ENCODE data around the gene SNIP1. TPM values are rescaled to one million over a fixed set of nuclear protein-coding genes. Genes with fewer than 3 reads are reported as not detected.

SNIP1 gene
- total RNA-seq, 2 experiments from 2014 or later, result 57.9 to 64.7 TPM

Small RNAs within 50 kb of the gene (microRNA-seq; reads per million reads assigned to microRNA genes)
- gene MIR5581 (ENCODE audit: borderline microRNAs expressed, borderline replicate concordance), result not detected

Other genes starting within 250 kb of the SNIP1 start
- 100 to 1,000 TPM; 164 to 165 TPM for gene ZC3H12A, start 79.7 kb downstream of the SNIP1 start, total RNA-seq
- gene MEAF6, start 39.5 kb downstream of the SNIP1 start, total RNA-seq, result 10 to 100 TPM; 39.0 to 41.5 TPM
- not detected for gene DNALI1, start 2.6 kb upstream of the SNIP1 start, total RNA-seq
- gene GNL2, start 41.6 kb upstream of the SNIP1 start, total RNA-seq, result 10 to 100 TPM; 43.4 to 44.5 TPM
- not detected for gene RSPO1, start 80.6 kb upstream of the SNIP1 start, total RNA-seq
- under 1 TPM; 0.25 to 0.36 TPM for gene CDCA8, start 138.2 kb upstream of the SNIP1 start, total RNA-seq
- not detected for gene EPHA10, start 210.8 kb upstream of the SNIP1 start, total RNA-seq
- gene MANEAL, start 239.6 kb upstream of the SNIP1 start, total RNA-seq, result under 1 TPM; 0.33 to 0.53 TPM

Data from CD4-positive, alpha-beta T cell (primary cell).